Measurements from ENCODE around the gene NFIA. TPM values are rescaled to one million over a fixed set of nuclear protein-coding genes. Genes with fewer than 3 reads are reported as not detected.
A peak's percentile ranks its signal among the peaks of the same experiment; 100 is the strongest.

The NFIA gene
- total and polyA plus RNA-seq, 8 donors = 9.6 to 108 (median 37.2) TPM

DNA sequence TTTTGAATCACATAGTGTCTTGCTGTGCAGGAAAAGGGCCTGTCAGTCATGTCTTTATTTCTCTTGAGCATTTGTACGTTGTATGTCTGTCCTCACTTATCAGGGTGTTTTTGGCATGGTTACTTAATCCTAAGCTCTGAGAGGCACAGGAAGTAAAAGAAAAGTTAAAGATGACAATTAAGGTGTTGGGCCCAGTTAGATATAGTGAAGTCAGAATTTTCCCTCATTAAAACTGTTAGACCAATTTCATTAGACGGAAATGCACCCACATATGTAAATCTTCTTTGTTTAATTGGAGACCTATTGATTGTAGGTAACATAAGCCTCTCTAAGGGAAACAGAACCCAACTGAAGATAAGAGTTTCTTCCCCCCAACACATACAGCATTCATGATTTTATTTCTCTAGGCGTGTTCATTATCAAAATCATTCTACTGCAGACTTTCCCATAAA, 21.9 kb downstream of the NFIA start:
- Histone ChIP-seq H3K27ac (no peak overlapping the region), H3K9me3 (peaks cover 0 to 4% (median 0%) of the 10 kb centered on the region in 4 donors), H3K4me1 (peaks cover 0 to 52% (median 32%) of the 10 kb centered on the region in 4 donors), H3K4me3 (no peak overlapping the region), H3K36me3 (no peaks in the 10 kb centered on the region), H3K27me3 (no peaks in the 10 kb centered on the region)
- DNase-seq = no peak
- intact Hi-C loops (cut with DNase I; ENCODE audit: low total_unique reads) = no loop called here
- 26 to 49% (median 35%) methylated on average over 3 of the region's 3 CpGs for WGBS, 5 donors
- TF ChIP-seq POLR2A (IDR thresholded peaks at IDR 0.05) (no peak), POLR2AphosphoS5 (IDR thresholded peaks at IDR 0.05) (no peak), EP300 (IDR thresholded peaks at IDR 0.05) (no peak)
- TF ChIP-seq, protein P1, sequence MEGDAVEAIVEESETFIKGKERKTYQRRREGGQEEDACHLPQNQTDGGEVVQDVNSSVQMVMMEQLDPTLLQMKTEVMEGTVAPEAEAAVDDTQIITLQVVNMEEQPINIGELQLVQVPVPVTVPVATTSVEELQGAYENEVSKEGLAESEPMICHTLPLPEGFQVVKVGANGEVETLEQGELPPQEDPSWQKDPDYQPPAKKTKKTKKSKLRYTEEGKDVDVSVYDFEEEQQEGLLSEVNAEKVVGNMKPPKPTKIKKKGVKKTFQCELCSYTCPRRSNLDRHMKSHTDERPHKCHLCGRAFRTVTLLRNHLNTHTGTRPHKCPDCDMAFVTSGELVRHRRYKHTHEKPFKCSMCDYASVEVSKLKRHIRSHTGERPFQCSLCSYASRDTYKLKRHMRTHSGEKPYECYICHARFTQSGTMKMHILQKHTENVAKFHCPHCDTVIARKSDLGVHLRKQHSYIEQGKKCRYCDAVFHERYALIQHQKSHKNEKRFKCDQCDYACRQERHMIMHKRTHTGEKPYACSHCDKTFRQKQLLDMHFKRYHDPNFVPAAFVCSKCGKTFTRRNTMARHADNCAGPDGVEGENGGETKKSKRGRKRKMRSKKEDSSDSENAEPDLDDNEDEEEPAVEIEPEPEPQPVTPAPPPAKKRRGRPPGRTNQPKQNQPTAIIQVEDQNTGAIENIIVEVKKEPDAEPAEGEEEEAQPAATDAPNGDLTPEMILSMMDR (IDR thresholded peaks at IDR 0.05) = no peak

DNA sequence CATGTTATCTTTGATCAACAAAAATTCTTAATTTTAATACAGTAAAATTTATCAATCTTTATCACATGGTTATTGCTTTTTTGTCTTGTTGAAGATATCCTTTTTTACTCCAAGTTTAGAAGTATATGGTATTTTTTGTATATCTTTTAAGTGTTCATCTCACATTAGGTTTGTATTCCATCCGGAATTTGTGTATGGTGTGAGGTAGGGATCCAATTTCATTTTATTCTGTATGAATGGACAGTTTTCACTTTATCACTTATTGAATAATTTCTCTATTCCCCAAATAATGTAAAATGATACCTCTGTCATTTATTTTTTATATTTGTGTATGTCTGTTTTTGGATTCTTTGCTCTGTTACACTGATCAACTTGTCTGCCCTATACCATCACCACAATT, 25.3 kb downstream of the NFIA start:
- Histone ChIP-seq H3K27ac (no peak overlapping the region), H3K4me1 (peaks cover 0 to 65% (median 32%) of the 10 kb centered on the region in 4 donors), H3K4me3 (no peak overlapping the region), H3K36me3 (no peaks in the 10 kb centered on the region), H3K27me3 (no peaks in the 10 kb centered on the region), H3K9me3 (peaks cover 0 to 4% (median 0%) of the 10 kb centered on the region in 4 donors)
- no peak for DNase-seq
- intact Hi-C loops (cut with DNase I; ENCODE audit: low total_unique reads) = no loop called here
- 40 to 100% (median 97%) methylated on average over 1 of the region's 1 CpG for WGBS, 5 donors
- TF ChIP-seq POLR2AphosphoS5 (IDR thresholded peaks at IDR 0.05) (no peak), POLR2A (IDR thresholded peaks at IDR 0.05) (no peak), EP300 (IDR thresholded peaks at IDR 0.05) (no peak)
- TF ChIP-seq, protein P1 (IDR thresholded peaks at IDR 0.05) = no peak

DNA sequence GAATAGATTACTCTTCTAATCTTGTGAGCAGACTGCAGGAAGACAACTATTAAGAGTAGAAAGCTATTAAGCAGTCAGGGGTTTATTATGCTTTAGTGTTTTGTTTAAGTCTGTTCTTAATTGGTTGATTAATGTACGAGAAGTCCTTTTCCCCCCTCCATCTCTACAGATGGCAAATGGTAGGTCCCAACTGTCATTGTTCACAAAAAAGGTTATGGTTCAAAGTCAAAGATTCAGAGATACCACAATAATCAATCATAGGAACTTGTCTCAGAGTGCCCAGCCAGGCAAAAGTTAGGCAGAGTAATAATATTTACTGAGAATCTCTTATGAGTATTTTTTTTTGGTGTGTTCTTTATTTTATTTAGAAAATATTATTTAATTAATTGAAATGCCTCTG, 26.8 kb downstream of the NFIA start:
- Histone ChIP-seq H3K36me3 (no peaks in the 10 kb centered on the region), H3K27me3 (no peaks in the 10 kb centered on the region), H3K9me3 (peaks cover 0 to 4% (median 0%) of the 10 kb centered on the region in 4 donors), H3K27ac (no peak overlapping the region), H3K4me3 (no peak overlapping the region), H3K4me1 (peaks cover 0 to 50% (median 22%) of the 10 kb centered on the region in 4 donors)
- no peak for TF ChIP-seq POLR2A (IDR thresholded peaks at IDR 0.05)
- TF ChIP-seq POLR2AphosphoS5 (IDR thresholded peaks at IDR 0.05) = no peak
- TF ChIP-seq EP300 (IDR thresholded peaks at IDR 0.05) = no peak
- TF ChIP-seq, protein P1 (IDR thresholded peaks at IDR 0.05) = no peak
- intact Hi-C loops (cut with DNase I; ENCODE audit: low total_unique reads) = no loop called here
- peak in 1 of 2 donors; percentile 51 for DNase-seq
- WGBS, 5 donors = 47 to 81% (median 64%) methylated on average over 1 of the region's 1 CpG

DNA sequence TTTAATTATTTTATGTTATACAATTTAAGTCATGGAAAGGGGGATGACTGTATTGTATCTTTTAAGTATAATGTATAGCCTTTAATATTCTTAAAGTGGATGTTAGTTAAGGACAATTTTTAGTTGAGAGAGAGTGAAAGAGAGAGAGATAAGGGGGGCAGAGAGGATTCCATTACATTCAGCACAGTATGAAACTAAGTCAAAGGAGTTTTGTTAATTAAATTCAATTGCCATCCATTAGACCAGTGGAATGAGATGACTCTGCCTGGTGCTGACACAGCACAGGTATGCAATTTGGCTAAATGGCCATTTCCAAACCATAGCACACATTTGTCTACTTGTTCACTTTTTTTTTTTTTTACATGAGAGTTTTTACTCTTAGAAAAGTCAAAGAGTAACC, 27.5 kb downstream of the NFIA start:
- DNase-seq = no peak
- Histone ChIP-seq H3K36me3 (no peaks in the 10 kb centered on the region), H3K4me3 (no peak overlapping the region), H3K9me3 (peaks cover 0 to 4% (median 0%) of the 10 kb centered on the region in 4 donors), H3K27ac (no peak overlapping the region), H3K4me1 (peaks cover 2 to 50% (median 24%) of the 10 kb centered on the region in 4 donors), H3K27me3 (no peaks in the 10 kb centered on the region)
- intact Hi-C loops (cut with DNase I; ENCODE audit: low total_unique reads) = no loop called here
- no peak for TF ChIP-seq POLR2AphosphoS5 (IDR thresholded peaks at IDR 0.05)
- no peak for TF ChIP-seq EP300 (IDR thresholded peaks at IDR 0.05)
- TF ChIP-seq, protein P1 (IDR thresholded peaks at IDR 0.05) = no peak
- no peak for TF ChIP-seq POLR2A (IDR thresholded peaks at IDR 0.05)
